PFSK-1 (cell line): ENCODE results near the gene IL1RN.

ENCODE experiments used
- POLR2AphosphoS5 ChIP-seq: IDR thresholded peaks from 2 replicates; pipeline ENCODE4 v1.6.1; 2012; ENCODE audit warnings: low read depth, mild to moderate bottlenecking, control low read depth, low read length, moderate library complexity
- REST ChIP-seq, 2 experiments: IDR thresholded peaks; 2 replicates each; pipeline versions ENCODE4 v1.6.1 to v1.8.0; 2011 to 2012; ENCODE audit warnings: low read depth in 2 of 2, low read length in 2 of 2, control low read depth in 1 of 2, inconsistent platforms in 1 of 2, mild to moderate bottlenecking in 1 of 2, moderate library complexity in 1 of 2; ENCODE audit not compliant: insufficient read depth in 1 of 2
- SIN3A ChIP-seq: IDR thresholded peaks from 2 replicates; pipeline ENCODE4 v1.6.1; 2012; ENCODE audit warnings: mild to moderate bottlenecking, low read length, moderate library complexity, borderline replicate concordance; ENCODE audit not compliant: insufficient read depth
- TAF1 ChIP-seq: IDR thresholded peaks from 2 replicates; pipeline ENCODE4 v1.6.1; 2012; ENCODE audit warnings: low read length, control low read depth, borderline replicate concordance; ENCODE audit not compliant: insufficient read depth

- TF ChIP-seq POLR2AphosphoS5 (no peak), SIN3A (no peak), REST (IDR thresholded peaks at IDR 0.05; ENCODE audit: insufficient read depth in 1 of 2, low read depth in 2 of 2, low read length in 2 of 2) (no peak), TAF1 (no peak)
These were observed 33.6 kb downstream of the IL1RN start for GRCh38 chr2:113160962-113161361.
